OCI-LY1 (cell line): ENCODE results near the gene NIPAL1.

ENCODE experiments used
- H2AFZ ChIP-seq: fragments of 200-600 bp; sonication (generic), shearing (Covaris generic); 2 replicates; pipeline ENCODE4 v1.6.0; 2014; ENCODE audit warnings: antibody characterized with exemption, mild to moderate bottlenecking, low read length
- H3F3A ChIP-seq: fragments of 200-600 bp; sonication (generic), shearing (Covaris generic); 2 replicates; pipeline ENCODE4 v1.6.0; 2014; ENCODE audit warnings: mild to moderate bottlenecking, antibody characterized with exemption, low read length, moderate library complexity; ENCODE audit not compliant: insufficient read depth
- H3K27ac ChIP-seq: fragments of 200-600 bp; sonication (generic); 2 replicates; pipeline ENCODE4 v1.5.1; 2014; ENCODE audit warnings: low read length, mixed run types, mild to moderate bottlenecking, low read depth; ENCODE audit not compliant: poor library complexity, severe bottlenecking
- H3K27me3 ChIP-seq: fragments of 200-600 bp; sonication (generic); 2 replicates; pipeline ENCODE4 v1.6.0; 2014; ENCODE audit warnings: antibody characterized with exemption, mild to moderate bottlenecking, low read length, moderate library complexity; ENCODE audit not compliant: insufficient read depth
- H3K36me3 ChIP-seq: fragments of 200-600 bp; sonication (generic); 2 replicates; pipeline ENCODE4 v1.6.1; 2014; ENCODE audit warnings: mild to moderate bottlenecking, antibody characterized with exemption, low read length, moderate library complexity, mixed read lengths; ENCODE audit not compliant: insufficient read depth
- H3K4me1 ChIP-seq: fragments of 200-600 bp; sonication (generic); 2 replicates; pipeline ENCODE4 v1.5.1; 2014; ENCODE audit warnings: mild to moderate bottlenecking, low read length, moderate library complexity; ENCODE audit not compliant: insufficient read depth, severe bottlenecking
- H3K4me2 ChIP-seq: fragments of 200-600 bp; sonication (generic), shearing (Covaris generic); 2 replicates; pipeline ENCODE4 v1.6.1; 2014; ENCODE audit warnings: low read length
- H3K4me3 ChIP-seq: fragments of 200-600 bp; sonication (generic); 2 replicates; pipeline ENCODE4 v1.5.1; 2014; ENCODE audit warnings: low read length, low read depth, mild to moderate bottlenecking, mixed read lengths; ENCODE audit not compliant: poor library complexity, severe bottlenecking
- H3K79me2 ChIP-seq: fragments of 200-600 bp; shearing (Covaris generic); 2 replicates; pipeline ENCODE4 v1.6.1; 2016; ENCODE audit warnings: mixed run types, low read length, mixed read lengths; ENCODE audit not compliant: insufficient read depth
- H3K9ac ChIP-seq: fragments of 200-600 bp; sonication (generic), shearing (Covaris generic); 2 replicates; pipeline ENCODE4 v1.6.1; 2014; ENCODE audit warnings: mild to moderate bottlenecking, low read length, mixed read lengths
- H3K9me2 ChIP-seq: fragments of 200-600 bp; sonication (generic), shearing (Covaris generic); 2 replicates; pipeline ENCODE4 v1.6.1; 2014; ENCODE audit warnings: low read depth, mild to moderate bottlenecking, low read length, mixed read lengths
- H3K9me3 ChIP-seq: fragments of 200-600 bp; shearing (Covaris generic); 2 replicates; pipeline ENCODE4 v1.6.1; 2014; ENCODE audit warnings: low read length, mixed read lengths
- H4K20me1 ChIP-seq: fragments of 200-600 bp; sonication (generic), shearing (Covaris generic); 2 replicates; pipeline ENCODE4 v1.6.0; 2016; ENCODE audit warnings: mild to moderate bottlenecking, low read length; ENCODE audit not compliant: insufficient read depth
- EZH2 ChIP-seq: fragments of 200-600 bp; sonication (generic), shearing (Covaris generic); IDR thresholded peaks from 2 replicates; pipeline ENCODE4 v1.8.0; 2017; ENCODE audit warnings: borderline replicate concordance, mixed run types, mild to moderate bottlenecking, antibody characterized with exemption, low read length, moderate library complexity, mixed read lengths
- TF ChIP-seq, protein P1 (sequence below): fragments of 200-600 bp; sonication (generic), shearing (Covaris generic); IDR thresholded peaks from 2 replicates; pipeline ENCODE4 v1.5.1; 2017; ENCODE audit warnings: mild to moderate bottlenecking, antibody characterized with exemption, low read length, moderate library complexity, mixed read lengths

NIPAL1 gene

DNA sequence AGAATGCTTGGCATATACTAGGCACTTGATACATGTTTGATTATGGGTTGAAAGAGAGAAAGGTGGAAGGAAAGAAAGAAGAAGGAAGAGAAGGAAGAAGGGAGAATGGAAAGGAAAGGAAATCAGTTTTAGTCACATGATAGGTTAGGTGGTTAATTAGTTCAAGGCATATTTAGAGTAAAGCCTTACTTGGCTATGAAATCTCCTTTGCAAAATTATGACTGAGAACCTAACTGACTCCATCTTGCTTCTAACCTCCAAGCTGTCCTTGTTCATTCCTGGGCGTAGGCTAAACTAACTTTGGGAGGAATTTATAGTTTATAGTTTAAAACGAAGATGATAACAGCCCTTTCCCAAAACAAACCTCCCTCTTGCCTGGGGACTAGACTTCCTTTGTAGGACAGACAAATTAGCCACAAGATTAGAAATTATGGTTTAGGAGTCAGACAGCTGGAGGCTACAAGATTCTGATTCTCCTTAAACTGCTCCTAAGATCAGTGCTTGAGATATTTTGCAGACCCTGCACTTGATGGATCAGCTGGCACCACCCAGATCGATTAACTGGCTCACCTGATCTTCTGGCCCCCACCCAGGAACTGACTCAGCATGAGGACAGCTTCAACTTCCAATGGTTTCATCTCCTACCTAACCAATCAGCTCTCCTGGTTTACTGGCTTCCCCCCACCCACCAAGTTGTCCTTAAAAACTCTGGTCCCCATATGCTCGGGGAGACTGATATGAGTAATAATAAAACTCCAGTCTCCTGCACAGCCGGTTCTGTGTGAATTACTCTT, 62.5 kb downstream of the NIPAL1 start:
- H3K27me3 ChIP-seq = no peaks in the 10 kb centered on the region
- no peaks in the 10 kb centered on the region for H3K4me1 ChIP-seq
- no peak overlapping the region for H3K27ac ChIP-seq
- no peaks in the 10 kb centered on the region for H3F3A ChIP-seq
- no peak overlapping the region for H2AFZ ChIP-seq
- no peaks in the 10 kb centered on the region for H3K36me3 ChIP-seq
- H3K9me2 ChIP-seq = no peaks in the 10 kb centered on the region
- TF ChIP-seq EZH2 = no peak
- TF ChIP-seq, protein P1, sequence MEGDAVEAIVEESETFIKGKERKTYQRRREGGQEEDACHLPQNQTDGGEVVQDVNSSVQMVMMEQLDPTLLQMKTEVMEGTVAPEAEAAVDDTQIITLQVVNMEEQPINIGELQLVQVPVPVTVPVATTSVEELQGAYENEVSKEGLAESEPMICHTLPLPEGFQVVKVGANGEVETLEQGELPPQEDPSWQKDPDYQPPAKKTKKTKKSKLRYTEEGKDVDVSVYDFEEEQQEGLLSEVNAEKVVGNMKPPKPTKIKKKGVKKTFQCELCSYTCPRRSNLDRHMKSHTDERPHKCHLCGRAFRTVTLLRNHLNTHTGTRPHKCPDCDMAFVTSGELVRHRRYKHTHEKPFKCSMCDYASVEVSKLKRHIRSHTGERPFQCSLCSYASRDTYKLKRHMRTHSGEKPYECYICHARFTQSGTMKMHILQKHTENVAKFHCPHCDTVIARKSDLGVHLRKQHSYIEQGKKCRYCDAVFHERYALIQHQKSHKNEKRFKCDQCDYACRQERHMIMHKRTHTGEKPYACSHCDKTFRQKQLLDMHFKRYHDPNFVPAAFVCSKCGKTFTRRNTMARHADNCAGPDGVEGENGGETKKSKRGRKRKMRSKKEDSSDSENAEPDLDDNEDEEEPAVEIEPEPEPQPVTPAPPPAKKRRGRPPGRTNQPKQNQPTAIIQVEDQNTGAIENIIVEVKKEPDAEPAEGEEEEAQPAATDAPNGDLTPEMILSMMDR = no peak
- H3K79me2 ChIP-seq = no peaks in the 10 kb centered on the region
- no peaks in the 10 kb centered on the region for H4K20me1 ChIP-seq
- H3K9me3 ChIP-seq = no peaks in the 10 kb centered on the region
- no peak overlapping the region for H3K4me2 ChIP-seq
- H3K4me3 ChIP-seq = no peak overlapping the region
- no peak overlapping the region for H3K9ac ChIP-seq

DNA sequence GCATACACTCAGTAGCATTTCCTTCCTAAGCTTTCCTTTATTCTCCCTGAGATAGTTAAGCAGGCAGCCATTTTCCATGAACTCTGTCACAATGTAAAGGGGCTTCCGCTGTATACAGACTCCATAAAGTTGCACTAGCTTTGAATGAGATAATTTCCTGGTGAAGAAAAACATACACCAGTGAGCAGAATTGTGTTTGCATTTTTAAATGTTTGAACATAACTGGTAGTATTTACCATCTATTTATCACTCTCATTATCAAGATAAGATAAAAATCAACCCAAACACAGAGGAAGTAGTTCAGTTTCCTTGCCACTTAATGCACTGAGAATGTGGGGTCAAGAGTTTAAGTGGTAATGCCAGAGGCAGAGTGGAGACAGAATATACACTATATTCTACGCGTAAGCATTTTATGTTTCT, 63.4 kb downstream of the NIPAL1 start:
- Histone ChIP-seq H4K20me1 (no peaks in the 10 kb centered on the region), H3K4me3 (no peak overlapping the region), H3K79me2 (no peaks in the 10 kb centered on the region), H3K36me3 (no peaks in the 10 kb centered on the region), H3K27ac (no peak overlapping the region), H3K4me1 (no peaks in the 10 kb centered on the region), H3F3A (no peaks in the 10 kb centered on the region), H3K9me3 (no peaks in the 10 kb centered on the region), H2AFZ (no peak overlapping the region), H3K9ac (no peak overlapping the region), H3K4me2 (no peak overlapping the region), H3K9me2 (no peaks in the 10 kb centered on the region), H3K27me3 (no peaks in the 10 kb centered on the region)
- TF ChIP-seq, protein P1 = no peak
- TF ChIP-seq EZH2 = no peak

DNA sequence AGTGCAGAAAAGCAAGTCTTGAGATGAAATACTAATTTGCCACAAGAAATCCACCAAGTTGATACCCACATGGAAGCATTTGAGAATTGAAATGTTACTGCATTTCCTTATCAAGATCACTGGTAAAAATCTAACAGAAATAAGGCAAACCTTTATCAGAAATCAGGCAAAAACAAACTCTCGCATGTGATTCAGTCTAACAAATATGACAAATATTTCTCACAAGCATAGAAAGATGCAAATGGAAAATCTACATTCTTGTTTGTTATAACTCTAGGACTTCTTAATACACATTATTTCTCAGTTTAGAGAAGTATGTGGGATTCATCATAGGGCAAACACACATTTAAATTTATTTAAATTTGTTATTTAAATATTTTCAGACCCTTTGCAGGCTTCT, 64.6 kb downstream of the NIPAL1 start:
- Histone ChIP-seq H3K9me3 (no peaks in the 10 kb centered on the region), H3K27me3 (no peaks in the 10 kb centered on the region), H3K27ac (no peak overlapping the region), H3K9me2 (no peaks in the 10 kb centered on the region), H3F3A (no peaks in the 10 kb centered on the region), H4K20me1 (no peaks in the 10 kb centered on the region), H3K9ac (no peak overlapping the region), H3K4me2 (no peak overlapping the region), H3K79me2 (no peaks in the 10 kb centered on the region), H3K4me3 (no peak overlapping the region), H3K36me3 (no peaks in the 10 kb centered on the region), H3K4me1 (no peaks in the 10 kb centered on the region), H2AFZ (no peak overlapping the region)
- TF ChIP-seq, protein P1 = no peak
- TF ChIP-seq EZH2 = no peak
